ENCODE data around the gene MPP2.

DNA sequence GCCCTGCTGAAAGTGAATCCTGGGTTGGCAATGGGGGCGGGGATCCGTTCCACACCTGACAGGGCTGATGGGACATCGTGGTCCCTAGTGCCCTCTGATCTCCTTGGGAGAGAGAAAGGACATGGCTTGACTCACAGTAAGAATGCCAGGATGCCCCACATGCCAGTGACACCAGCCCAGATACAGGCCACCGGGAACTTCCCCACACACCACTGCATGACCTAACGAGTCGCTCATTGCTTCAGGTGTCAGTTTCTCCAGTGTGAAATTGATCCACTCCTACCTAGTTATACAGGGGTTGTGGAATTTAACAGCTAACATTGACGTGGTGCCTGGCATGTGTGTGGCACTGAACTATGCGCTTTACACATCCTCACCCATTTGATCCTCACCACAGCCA is 52.8 kb downstream of the MPP2 start:
- TF ChIP-seq, protein P1, sequence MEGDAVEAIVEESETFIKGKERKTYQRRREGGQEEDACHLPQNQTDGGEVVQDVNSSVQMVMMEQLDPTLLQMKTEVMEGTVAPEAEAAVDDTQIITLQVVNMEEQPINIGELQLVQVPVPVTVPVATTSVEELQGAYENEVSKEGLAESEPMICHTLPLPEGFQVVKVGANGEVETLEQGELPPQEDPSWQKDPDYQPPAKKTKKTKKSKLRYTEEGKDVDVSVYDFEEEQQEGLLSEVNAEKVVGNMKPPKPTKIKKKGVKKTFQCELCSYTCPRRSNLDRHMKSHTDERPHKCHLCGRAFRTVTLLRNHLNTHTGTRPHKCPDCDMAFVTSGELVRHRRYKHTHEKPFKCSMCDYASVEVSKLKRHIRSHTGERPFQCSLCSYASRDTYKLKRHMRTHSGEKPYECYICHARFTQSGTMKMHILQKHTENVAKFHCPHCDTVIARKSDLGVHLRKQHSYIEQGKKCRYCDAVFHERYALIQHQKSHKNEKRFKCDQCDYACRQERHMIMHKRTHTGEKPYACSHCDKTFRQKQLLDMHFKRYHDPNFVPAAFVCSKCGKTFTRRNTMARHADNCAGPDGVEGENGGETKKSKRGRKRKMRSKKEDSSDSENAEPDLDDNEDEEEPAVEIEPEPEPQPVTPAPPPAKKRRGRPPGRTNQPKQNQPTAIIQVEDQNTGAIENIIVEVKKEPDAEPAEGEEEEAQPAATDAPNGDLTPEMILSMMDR (conservative IDR thresholded peaks at IDR 0.05; ENCODE audit: low read depth, low read length): no peak
- no peak for TF ChIP-seq EZH2 (IDR thresholded peaks at IDR 0.05; ENCODE audit: borderline replicate concordance, low read depth, low read length, poor library complexity, severe bottlenecking)
